ENCODE measurements around the gene TPST2. TPM values are rescaled to one million over a fixed set of nuclear protein-coding genes. Genes with fewer than 3 reads are reported as not detected.

TPST2 gene
- polyA plus RNA-seq, 3 donors, result 62.8 to 83.8 (median 69.5) TPM

DNA sequence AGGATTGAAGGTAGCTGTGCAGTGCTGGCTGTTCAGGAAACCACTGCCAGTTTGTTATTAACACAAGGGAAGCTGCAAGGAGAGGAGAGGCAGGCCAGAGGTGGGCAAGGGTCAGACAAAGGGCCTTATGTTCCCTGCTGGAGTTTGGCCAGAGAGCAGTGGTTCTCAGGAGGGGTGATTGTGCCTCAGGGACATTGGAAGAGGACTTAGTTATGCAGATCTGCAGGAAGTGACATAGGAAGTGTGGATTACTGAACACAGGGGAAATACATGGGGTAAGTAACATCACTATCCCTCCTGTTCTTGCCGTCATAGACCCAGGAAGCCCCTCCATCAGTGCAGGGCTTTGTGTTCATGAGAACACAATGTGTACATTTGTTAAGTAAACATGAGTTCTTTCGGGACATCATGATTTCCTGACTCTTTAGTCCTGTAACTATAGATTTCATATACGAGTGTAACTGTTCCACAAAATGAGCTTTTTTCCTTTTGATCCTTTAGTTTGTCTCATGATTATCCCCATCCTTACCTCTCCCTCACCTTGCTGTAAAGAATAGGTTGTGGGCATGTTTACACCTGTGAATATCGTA, 100.4 kb downstream of the TPST2 start:
- no CpG with 5 or more reads among the region's 4 CpGs for WGBS (ENCODE audit: insufficient coverage)

DNA sequence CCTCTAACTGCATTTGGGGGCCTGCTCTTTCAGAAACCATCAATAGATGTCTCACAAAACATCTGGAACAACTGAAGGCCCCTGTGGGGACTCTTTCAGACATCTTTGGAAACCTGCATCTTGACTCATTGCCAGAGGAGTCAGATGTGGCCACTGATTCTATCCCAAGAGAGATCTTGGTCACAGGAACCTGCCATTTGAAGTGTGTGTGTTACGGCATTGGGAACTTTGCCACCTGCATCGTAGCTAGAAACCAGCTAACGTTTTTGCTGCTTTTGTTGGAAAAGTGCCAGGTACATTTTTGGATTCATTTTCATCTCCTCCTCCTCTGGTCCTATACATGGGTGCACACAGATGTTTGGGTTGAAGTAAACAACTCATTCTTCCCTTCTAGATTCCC, 101.9 kb downstream of the TPST2 start:
- Histone ChIP-seq H3K36me3 (replicated peaks in 1 of 2; ENCODE audit: control insufficient read depth in 1 of 2, insufficient read depth in 2 of 2, low read length in 2 of 2) (peaks cover 53 to 64% of the 10 kb centered on the region in 2 donors), H4K20me1 (ENCODE audit: insufficient read depth, low read length) (no peaks in the 10 kb centered on the region), H3K9ac (ENCODE audit: insufficient read depth, low read length, poor library complexity, severe bottlenecking) (no peak overlapping the region), H3K9me3 (replicated peaks in 1 of 2; ENCODE audit: control insufficient read depth in 1 of 2, insufficient read depth in 1 of 2, low read length in 2 of 2) (no peaks in the 10 kb centered on the region), H3K4me2 (replicated peaks; ENCODE audit: extremely low read depth, low read length, poor library complexity, severe bottlenecking) (no peak overlapping the region), H3K27ac (ENCODE audit: low read depth in 1 of 2, low read length in 2 of 2) (no peak overlapping the region), H2AFZ (ENCODE audit: insufficient read depth, low read depth, low read length, poor library complexity, severe bottlenecking) (no peak overlapping the region), H3K79me2 (ENCODE audit: insufficient read depth, low read length) (peaks cover 33% of the 10 kb centered on the region), H3K27me3 (ENCODE audit: control insufficient read depth in 2 of 2, insufficient read depth in 2 of 2, low read length in 2 of 2) (no peaks in the 10 kb centered on the region), H3K4me3 (replicated peaks in 1 of 3; ENCODE audit: low read depth in 2 of 3, low read length in 3 of 3) (no peak overlapping the region), H3K4me1 (ENCODE audit: control insufficient read depth in 1 of 2, insufficient read depth in 2 of 2, low read length in 2 of 2) (peaks cover 11 to 16% of the 10 kb centered on the region in 2 donors)
- intact Hi-C loops (cut with micrococcal nuclease), result no loop called here
- 100% methylated on average over 1 of the region's 3 CpGs for WGBS (ENCODE audit: insufficient coverage)
- no peak overlapping the region for H3K4me3 Mint-ChIP-seq
- H3K27me3 Mint-ChIP-seq (ENCODE audit: low read depth in 3 of 3), result no peaks in the 10 kb centered on the region
- H3K27ac Mint-ChIP-seq, result no peak overlapping the region
- peaks cover 18% of the 10 kb centered on the region for H3K4me1 Mint-ChIP-seq
- no peak for DNase-seq
- TF ChIP-seq, protein P1, sequence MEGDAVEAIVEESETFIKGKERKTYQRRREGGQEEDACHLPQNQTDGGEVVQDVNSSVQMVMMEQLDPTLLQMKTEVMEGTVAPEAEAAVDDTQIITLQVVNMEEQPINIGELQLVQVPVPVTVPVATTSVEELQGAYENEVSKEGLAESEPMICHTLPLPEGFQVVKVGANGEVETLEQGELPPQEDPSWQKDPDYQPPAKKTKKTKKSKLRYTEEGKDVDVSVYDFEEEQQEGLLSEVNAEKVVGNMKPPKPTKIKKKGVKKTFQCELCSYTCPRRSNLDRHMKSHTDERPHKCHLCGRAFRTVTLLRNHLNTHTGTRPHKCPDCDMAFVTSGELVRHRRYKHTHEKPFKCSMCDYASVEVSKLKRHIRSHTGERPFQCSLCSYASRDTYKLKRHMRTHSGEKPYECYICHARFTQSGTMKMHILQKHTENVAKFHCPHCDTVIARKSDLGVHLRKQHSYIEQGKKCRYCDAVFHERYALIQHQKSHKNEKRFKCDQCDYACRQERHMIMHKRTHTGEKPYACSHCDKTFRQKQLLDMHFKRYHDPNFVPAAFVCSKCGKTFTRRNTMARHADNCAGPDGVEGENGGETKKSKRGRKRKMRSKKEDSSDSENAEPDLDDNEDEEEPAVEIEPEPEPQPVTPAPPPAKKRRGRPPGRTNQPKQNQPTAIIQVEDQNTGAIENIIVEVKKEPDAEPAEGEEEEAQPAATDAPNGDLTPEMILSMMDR (IDR thresholded peaks at IDR 0.05), result no peak
- H3K36me3 Mint-ChIP-seq, result peaks cover 51 to 60% of the 10 kb centered on the region in 2 donors
- no peaks in the 10 kb centered on the region for H3K9me3 Mint-ChIP-seq

More for the DNA sequence above, 100.4 kb downstream of the TPST2 start:
- H3K9ac ChIP-seq (ENCODE audit: insufficient read depth, low read length, poor library complexity, severe bottlenecking), result no peak overlapping the region
- H3K79me2 ChIP-seq (ENCODE audit: insufficient read depth, low read length), result peaks cover 18% of the 10 kb centered on the region
- DNase-seq, result no peak
- TF ChIP-seq, protein P1 (IDR thresholded peaks at IDR 0.05), result no peak
- H3K36me3 ChIP-seq (replicated peaks in 1 of 2; ENCODE audit: control insufficient read depth in 1 of 2, insufficient read depth in 2 of 2, low read length in 2 of 2), result peaks cover 68 to 79% of the 10 kb centered on the region in 2 donors
- H3K27me3 ChIP-seq (ENCODE audit: control insufficient read depth in 2 of 2, insufficient read depth in 2 of 2, low read length in 2 of 2), result no peaks in the 10 kb centered on the region
- no peak overlapping the region for H3K4me3 Mint-ChIP-seq
- H2AFZ ChIP-seq (ENCODE audit: insufficient read depth, low read depth, low read length, poor library complexity, severe bottlenecking), result no peak overlapping the region
- peaks cover 9% of the 10 kb centered on the region for H3K4me1 Mint-ChIP-seq
- no peak overlapping the region for H3K4me3 ChIP-seq (replicated peaks in 1 of 3; ENCODE audit: low read depth in 2 of 3, low read length in 3 of 3)
- H3K36me3 Mint-ChIP-seq, result peaks cover 66 to 75% of the 10 kb centered on the region in 2 donors
- peaks cover 5% of the 10 kb centered on the region for H4K20me1 ChIP-seq (ENCODE audit: insufficient read depth, low read length)
- H3K4me2 ChIP-seq (replicated peaks; ENCODE audit: extremely low read depth, low read length, poor library complexity, severe bottlenecking), result no peak overlapping the region
- H3K27me3 Mint-ChIP-seq (ENCODE audit: low read depth in 3 of 3), result no peaks in the 10 kb centered on the region
- no peak overlapping the region for H3K27ac ChIP-seq (ENCODE audit: low read depth in 1 of 2, low read length in 2 of 2)
- no peaks in the 10 kb centered on the region for H3K9me3 Mint-ChIP-seq
- H3K27ac Mint-ChIP-seq, result peak overlapping the region in 5 of 7 donors; percentile 2 to 73 (median 51)
- H3K4me1 ChIP-seq (ENCODE audit: control insufficient read depth in 1 of 2, insufficient read depth in 2 of 2, low read length in 2 of 2), result peaks cover 1 to 7% of the 10 kb centered on the region in 2 donors
- H3K9me3 ChIP-seq (replicated peaks in 1 of 2; ENCODE audit: control insufficient read depth in 1 of 2, insufficient read depth in 1 of 2, low read length in 2 of 2), result no peaks in the 10 kb centered on the region
- intact Hi-C loops (cut with micrococcal nuclease), result no loop called here

All from CD14-positive monocyte (primary cell).